HCT116 (cell line): ENCODE measurements around the gene RIPPLY2. TPM values are rescaled to one million over a fixed set of nuclear protein-coding genes. Genes with fewer than 3 reads are reported as not detected.

Experiments used
- ATAC-seq: fragments of 200-7000 bp; cut with Tn5 transposase; 2 replicates; pipeline ENCODE4 v1.9.1; 2020; ENCODE audit warnings: mild to moderate bottlenecking, moderate library complexity
- BruUV-seq: library from RNA; stranded (reverse); fragments of 400-500 nt; replicated peaks from 2 replicates; lab custom pipeline; 2021; lab: Mats Ljungman, UMichigan
- CTCF ChIA-PET: fragments of 300-600 bp; sonication (Branson Sonifier 250); formaldehyde crosslinking; loops from one replicate; lab custom pipeline; 2021; ENCODE audit warnings: antibody characterized with exemption; lab: Charles Lee
- POLR2A ChIA-PET: fragments of 300-600, 350-600 bp; sonication (Branson Sonifier 250); formaldehyde crosslinking; loops from one replicate; lab custom pipeline; 2021; ENCODE audit warnings: antibody characterized with exemption; lab: Charles Lee
- RAD21 ChIA-PET, 2 experiments: fragments of 300-600 bp; sonication (Branson Sonifier 250); formaldehyde crosslinking; loops; one replicate each; lab custom pipeline; 2023; ENCODE audit warnings: low total read pairs in 2 of 2; ENCODE audit not compliant: uncharacterized antibody in 2 of 2, unreplicated experiment in 2 of 2, low non-redundant PET in 1 of 2; lab: Charles Lee
- DNase-seq: peaks from one replicate; pipeline ENCODE4 v3.0.0-alpha.2; 2010; ENCODE audit warnings: low read depth, low spot score
- H2AFZ ChIP-seq: fragments of 200-600 bp; shearing (Covaris generic), sonication (generic); 2 replicates; pipeline ENCODE4 v1.6.1; 2017; ENCODE audit warnings: low read depth, mixed run types, mixed read lengths, antibody characterized with exemption, low read length; ENCODE audit not compliant: poor library complexity, severe bottlenecking
- H3K27ac ChIP-seq: 2 replicates; pipeline ENCODE4 v1.5.1; 2012; ENCODE audit warnings: low read depth, low read length
- H3K27me3 ChIP-seq: fragments of 200-600 bp; sonication (generic); 2 replicates; pipeline ENCODE4 v1.6.1; 2016; ENCODE audit warnings: mixed run types, low read length, mixed read lengths; ENCODE audit not compliant: insufficient read depth
- H3K36me3 ChIP-seq, 2 experiments: fragments of 200-500 bp in 1 of 2; fragments of 200-600 bp in 1 of 2; sonication (Bioruptor generic) in 1 of 2; sonication (generic) in 1 of 2; 2 replicates each; pipeline versions ENCODE4 v1.5.1 to v1.6.1; 2014 to 2016; ENCODE audit warnings: low read length in 2 of 2, inconsistent platforms in 1 of 2, mixed read lengths in 1 of 2, mixed run types in 1 of 2; ENCODE audit not compliant: insufficient read depth in 2 of 2, control insufficient read depth in 1 of 2
- H3K4me1 ChIP-seq, 2 experiments: fragments of 200-600 bp in 1 of 2; sonication (generic) in 1 of 2; 2 replicates each; pipeline versions ENCODE4 v1.5.1 to v1.6.1; 2012 to 2017; ENCODE audit warnings: low read length in 2 of 2, inconsistent platforms in 1 of 2, mild to moderate bottlenecking in 1 of 2, mixed read lengths in 1 of 2, mixed run types in 1 of 2, moderate library complexity in 1 of 2; ENCODE audit not compliant: insufficient read depth in 2 of 2, control insufficient read depth in 1 of 2
- H3K4me2 ChIP-seq: fragments of 200-600 bp; sonication (generic); 2 replicates; pipeline ENCODE4 v1.6.1; 2017; ENCODE audit warnings: mixed run types, low read length, mixed read lengths
- H3K4me3 ChIP-seq, 2 experiments: fragments of 200-600 bp in 1 of 2; sonication (generic) in 1 of 2; replicated peaks in 1 of 2; 2 replicates each; pipeline ENCODE4 v1.5.1; 2011 to 2016; ENCODE audit warnings: low read length in 2 of 2, control low read depth in 1 of 2, low read depth in 1 of 2, mild to moderate bottlenecking in 1 of 2, mixed read lengths in 1 of 2, mixed run types in 1 of 2
- H3K79me2 ChIP-seq: fragments of 200-600 bp; sonication (generic); 2 replicates; pipeline ENCODE4 v1.6.1; 2017; ENCODE audit warnings: mild to moderate bottlenecking, mixed run types, low read length, moderate library complexity, mixed read lengths; ENCODE audit not compliant: insufficient read depth
- H3K9ac ChIP-seq: fragments of 200-600 bp; sonication (generic); 2 replicates; pipeline ENCODE4 v1.6.1; 2016; ENCODE audit warnings: low read length, mixed read lengths
- H3K9me2 ChIP-seq: fragments of 200-600 bp; sonication (generic), shearing (Covaris generic); 2 replicates; pipeline ENCODE4 v1.6.1; 2017; ENCODE audit warnings: mixed run types, mild to moderate bottlenecking, moderate library complexity; ENCODE audit not compliant: insufficient read depth
- H3K9me3 ChIP-seq, 2 experiments: fragments of 200-500 bp in 1 of 2; fragments of 200-600 bp in 1 of 2; sonication (Bioruptor generic) in 1 of 2; sonication (generic) in 1 of 2; 2 replicates each; pipeline ENCODE4 v1.6.1; 2014 to 2017; ENCODE audit warnings: low read length in 2 of 2, mixed read lengths in 2 of 2, inconsistent platforms in 1 of 2, low read depth in 1 of 2, mild to moderate bottlenecking in 1 of 2, mixed run types in 1 of 2, moderate library complexity in 1 of 2; ENCODE audit not compliant: control insufficient read depth in 1 of 2, insufficient read depth in 1 of 2
- H4K20me1 ChIP-seq: fragments of 200-600 bp; sonication (generic), shearing (Covaris generic); 2 replicates; pipeline ENCODE4 v1.6.1; 2017; ENCODE audit warnings: mixed run types, mild to moderate bottlenecking, moderate library complexity; ENCODE audit not compliant: insufficient read depth
- ATF3 ChIP-seq: IDR thresholded peaks from 2 replicates; pipeline ENCODE4 v1.6.1; 2012
- CBX3 ChIP-seq: IDR thresholded peaks from 2 replicates; pipeline ENCODE4 v1.6.1; 2012; ENCODE audit warnings: low read depth
- CEBPB ChIP-seq: IDR thresholded peaks from 2 replicates; pipeline ENCODE4 v1.6.1; 2012; ENCODE audit warnings: low read depth
- EGR1 ChIP-seq: IDR thresholded peaks from 2 replicates; pipeline ENCODE4 v1.6.1; 2012; ENCODE audit warnings: low read depth
- ELF1 ChIP-seq: IDR thresholded peaks from 2 replicates; pipeline ENCODE4 v1.6.1; 2012; ENCODE audit warnings: low read depth, borderline replicate concordance
- EZH2phosphoT487 ChIP-seq: fragments of 200-600 bp; IDR thresholded peaks from 2 replicates; pipeline ENCODE4 v1.6.1; 2018; ENCODE audit warnings: antibody characterized with exemption, borderline replicate concordance
- FOSL1 ChIP-seq: IDR thresholded peaks from 2 replicates; pipeline ENCODE4 v1.6.1; 2012; ENCODE audit warnings: low read depth
- JUND ChIP-seq: IDR thresholded peaks from 2 replicates; pipeline ENCODE4 v1.6.1; 2012
- POLR2A ChIP-seq: IDR thresholded peaks from 2 replicates; pipeline ENCODE4 v1.7.0; 2011; ENCODE audit warnings: borderline replicate concordance; ENCODE audit not compliant: insufficient read depth, insufficient read length; ENCODE audit errors: extremely low read depth
- RAD21 ChIP-seq: IDR thresholded peaks from 2 replicates; pipeline ENCODE4 v1.6.1; 2012; ENCODE audit warnings: low read depth, mild to moderate bottlenecking
- REST ChIP-seq: IDR thresholded peaks from 2 replicates; pipeline ENCODE4 v1.6.1; 2012; ENCODE audit warnings: low read depth
- SP1 ChIP-seq: IDR thresholded peaks from 2 replicates; pipeline ENCODE4 v1.6.1; 2012; ENCODE audit warnings: low read depth
- SRF ChIP-seq: IDR thresholded peaks from 2 replicates; pipeline ENCODE4 v1.6.1; 2012; ENCODE audit warnings: low read depth
- TCF7L2 ChIP-seq: IDR thresholded peaks from 2 replicates; pipeline ENCODE4 v1.7.0; 2011; ENCODE audit warnings: borderline replicate concordance, inconsistent platforms; ENCODE audit not compliant: insufficient read depth, insufficient read length; ENCODE audit errors: extremely low read depth
- ZBTB33 ChIP-seq: IDR thresholded peaks from 2 replicates; pipeline ENCODE4 v1.6.1; 2011; ENCODE audit warnings: mild to moderate bottlenecking, low read length, moderate library complexity; ENCODE audit not compliant: insufficient replicate concordance; ENCODE audit errors: extremely low read depth
- ZNF274 ChIP-seq: fragments of 200-500 bp; sonication (Bioruptor generic); IDR thresholded peaks from 2 replicates; pipeline ENCODE4 v1.6.1; 2014; ENCODE audit warnings: mild to moderate bottlenecking, low read depth, low read length, inconsistent platforms
- intact Hi-C: fragments of 100-400 bp; cut with micrococcal nuclease; formaldehyde crosslinking; loops from 2 replicates; pipeline ENCODE4 v1.10.0; 2022
- total RNA-seq: library from RNA; stranded (reverse); gene quantifications from one replicate; pipeline ENCODE4 v1.2.1, GENCODE V29; 2021; ENCODE audit not compliant: unreplicated experiment

The RIPPLY2 gene
- total RNA-seq, 1 experiment from 2014 or later, result not detected

- Histone ChIP-seq H2AFZ (no peak overlapping the region), H3K36me3 (no peaks in the 10 kb centered on the region), H3K4me1 (no peaks in the 10 kb centered on the region), H3K9ac (no peak overlapping the region), H3K9me2 (no peaks in the 10 kb centered on the region), H3K4me3 (no peak overlapping the region), H3K4me2 (no peak overlapping the region), H3K27ac (no peak overlapping the region), H3K27me3 (no peaks in the 10 kb centered on the region), H3K9me3 (no peaks in the 10 kb centered on the region), H4K20me1 (no peaks in the 10 kb centered on the region), H3K79me2 (no peaks in the 10 kb centered on the region)
- RAD21 ChIA-PET, result no interaction called here
- intact Hi-C loops, result no loop called here
- DNase-seq, result no peak
- POLR2A ChIA-PET, result no interaction called here
- no TSS peak for BruUV-seq
- no peak for ATAC-seq
- TF ChIP-seq EZH2phosphoT487 (no peak), ZNF274 (no peak), FOSL1 (no peak), ELF1 (no peak), EGR1 (no peak), CEBPB (no peak), SP1 (no peak), CBX3 (no peak), RAD21 (no peak), POLR2A (no peak), ATF3 (no peak), SRF (no peak)
- CTCF ChIA-PET, result no interaction called here
Measured at GRCh38 chr6:83838727-83839126, 14.4 kb upstream of the RIPPLY2 start.

GRCh38 chr6:83844170-83844569 lies 9.0 kb upstream of the RIPPLY2 start:
- Histone ChIP-seq H3K79me2 (no peaks in the 10 kb centered on the region), H3K4me2 (no peak overlapping the region), H3K27me3 (no peaks in the 10 kb centered on the region), H3K27ac (no peak overlapping the region), H3K4me3 (no peak overlapping the region), H3K9me3 (no peaks in the 10 kb centered on the region), H3K4me1 (no peaks in the 10 kb centered on the region), H3K9me2 (no peaks in the 10 kb centered on the region), H4K20me1 (no peaks in the 10 kb centered on the region), H3K9ac (no peak overlapping the region), H3K36me3 (no peaks in the 10 kb centered on the region), H2AFZ (no peak overlapping the region)
- TF ChIP-seq REST (no peak), RAD21 (no peak), JUND (no peak), ATF3 (no peak), SP1 (no peak), ZBTB33 (no peak), TCF7L2 (no peak), EGR1 (no peak), POLR2A (no peak)
- ATAC-seq (no peak), DNase-seq (no peak)
- BruUV-seq, result no TSS peak
- ChIA-PET POLR2A (no interaction called here), RAD21 (no interaction called here), CTCF (no interaction called here)
- intact Hi-C loops, result no loop called here
